Measurements from ENCODE around the gene GLRA1.

Gene GLRA1

GRCh38 chr5:151924564-151925301 is at the start of gene GLRA1:
TSS of gene GLRA1 (minus strand) at chr5:151924851. CDS start at chr5:151924549, 302 bp downstream.
- peak; percentile 60 for DNase-seq

DNA sequence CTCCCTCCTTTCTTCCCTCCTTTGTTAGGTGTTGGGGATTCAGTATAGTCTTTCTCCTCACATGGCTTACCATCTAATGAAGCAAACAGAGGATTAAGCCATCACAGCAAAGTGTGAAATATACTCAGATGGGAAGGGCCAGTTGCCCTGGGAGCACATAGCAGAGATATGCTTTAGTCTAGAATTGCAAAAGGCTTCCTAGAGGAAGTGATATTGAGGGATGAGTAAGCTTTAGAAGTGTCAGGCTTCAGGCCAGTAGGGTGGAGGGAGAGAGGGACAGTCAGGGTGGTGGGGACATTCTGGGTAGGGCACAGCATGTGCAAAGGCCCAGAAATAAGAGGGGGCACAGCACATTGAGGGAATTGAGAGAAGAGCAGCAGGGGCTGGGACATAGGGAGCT is 46.2 kb upstream of the GLRA1 start:
- DNase-seq, result no peak

DNA sequence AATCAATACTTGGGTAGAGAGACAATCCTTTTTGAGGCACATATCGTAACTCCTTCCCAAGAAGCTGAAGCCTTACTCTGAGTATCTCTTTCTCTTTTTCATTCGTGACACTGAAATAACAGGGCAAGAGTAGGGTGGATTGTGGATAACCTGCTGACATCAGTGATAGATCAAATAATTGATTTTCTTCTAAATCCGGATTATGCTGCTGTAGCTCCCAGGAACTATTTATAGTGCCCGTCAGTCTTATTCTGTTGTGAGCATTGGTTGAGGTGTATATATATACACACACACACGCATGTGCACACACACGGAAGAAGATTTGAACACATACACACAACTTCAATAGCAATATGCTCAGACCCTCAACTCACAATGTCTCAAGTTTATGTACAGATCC is 43.2 kb upstream of the GLRA1 start:
- DNase-seq, result no peak

DNA sequence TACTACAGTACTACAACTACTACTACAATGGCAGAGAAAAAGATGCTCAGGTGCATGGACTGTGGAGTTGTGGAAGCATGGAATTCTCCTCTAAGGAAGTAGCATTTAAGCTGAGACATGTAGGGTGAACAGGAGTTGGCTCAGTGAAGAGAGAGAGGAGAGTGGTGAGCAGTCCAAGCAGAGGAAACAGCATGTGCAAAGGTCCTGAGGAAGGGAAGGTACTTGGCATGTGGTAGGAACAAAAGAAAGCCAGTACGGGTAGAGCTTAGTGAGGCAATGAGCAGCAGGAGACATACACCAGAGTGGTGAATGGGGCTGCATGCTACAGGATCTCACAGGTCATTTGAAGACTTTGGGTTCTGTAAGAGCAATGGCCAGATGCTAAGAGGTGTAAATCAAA is 41.4 kb upstream of the GLRA1 start:
- DNase-seq, result no peak

- DNase-seq, result no peak
Measured at GRCh38 chr5:151964471-151964870, 39.8 kb upstream of the GLRA1 start.

DNA sequence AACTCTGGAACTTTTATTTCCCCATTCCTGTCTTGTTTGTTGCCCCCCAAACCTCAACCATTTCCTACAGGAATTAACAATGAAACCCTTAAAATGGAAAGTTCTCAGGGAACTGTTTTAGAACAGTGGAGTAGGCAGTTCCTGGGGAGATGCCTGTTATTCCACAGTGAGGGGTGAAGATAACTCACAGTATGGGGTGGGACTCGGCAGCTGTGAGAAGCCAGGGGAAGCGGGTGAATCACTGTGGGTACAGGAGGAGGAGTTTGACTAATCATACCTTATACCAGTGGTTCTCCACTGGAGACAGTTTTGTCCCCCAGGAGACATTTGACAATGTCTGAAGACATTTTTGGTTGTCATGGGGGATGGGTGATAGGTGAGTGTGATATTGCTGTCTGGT is 36.9 kb upstream of the GLRA1 start:
- no peak for DNase-seq

- no peak for DNase-seq
Measured at GRCh38 chr5:151958111-151958510, 33.5 kb upstream of the GLRA1 start.

DNA sequence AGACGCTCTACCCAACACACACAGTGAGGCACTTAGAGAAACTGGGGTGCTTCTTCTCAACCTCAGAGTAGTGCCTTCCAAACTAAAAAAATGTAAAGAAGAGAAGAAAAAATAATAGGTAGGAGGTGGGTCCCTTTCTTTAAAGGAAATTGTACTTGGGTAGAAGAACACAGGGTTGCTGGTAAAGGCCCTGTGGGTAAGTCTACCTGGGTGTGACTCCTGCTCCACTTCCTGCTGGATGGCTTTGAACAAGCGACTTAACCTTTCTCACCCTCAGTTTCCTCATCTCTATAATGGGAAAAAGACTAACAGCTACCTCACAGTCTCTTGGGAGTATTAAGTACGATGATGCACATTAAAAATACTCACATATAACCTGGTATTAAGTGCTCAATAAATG is 32.1 kb upstream of the GLRA1 start:
- no peak for DNase-seq

DNA sequence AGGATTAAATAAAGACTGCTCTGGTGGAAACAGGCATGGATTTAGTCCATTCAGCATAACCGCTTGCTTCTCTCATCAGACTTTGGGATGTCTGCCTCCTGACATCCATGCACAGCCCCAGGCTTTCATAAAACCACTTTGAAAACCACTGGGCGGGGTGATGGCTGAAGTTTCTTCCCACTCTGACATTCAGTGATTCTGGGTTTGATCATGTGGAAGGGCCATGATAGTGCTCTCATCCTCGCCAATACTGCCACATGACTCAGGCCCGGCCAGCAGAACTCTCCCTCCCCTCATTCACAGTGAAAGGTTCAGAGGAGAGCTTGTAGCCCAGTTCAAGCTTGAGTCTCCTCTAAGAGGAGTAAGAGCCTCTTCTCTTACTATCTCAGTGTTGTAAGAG is 29.6 kb upstream of the GLRA1 start:
- no peak for DNase-seq

- DNase-seq, result no peak
Measured at GRCh38 chr5:151953833-151954232, 29.2 kb upstream of the GLRA1 start.

- no peak for DNase-seq
Measured at GRCh38 chr5:151952238-151952637, 27.6 kb upstream of the GLRA1 start.

DNA sequence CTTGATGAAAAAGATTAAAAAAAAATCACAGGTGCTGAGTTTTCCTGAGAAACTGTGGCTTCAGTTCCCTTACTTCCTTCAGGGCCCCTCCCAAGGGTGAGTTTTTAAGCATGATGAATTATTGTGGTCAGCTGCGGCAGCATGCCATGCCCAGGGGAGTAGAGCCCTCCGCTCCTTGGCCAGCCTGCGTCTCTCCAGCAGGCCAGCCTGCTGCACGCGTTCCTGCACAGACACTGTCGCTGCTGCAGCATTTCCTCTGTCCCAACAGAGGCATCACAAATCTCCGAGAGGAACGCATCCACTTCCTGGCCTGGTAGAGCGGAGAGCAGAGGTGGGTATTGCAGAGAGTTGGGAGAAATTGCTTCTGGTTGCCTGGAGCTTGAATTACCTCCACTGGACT is 26.1 kb upstream of the GLRA1 start:
- DNase-seq, result no peak

- DNase-seq, result no peak
Measured at GRCh38 chr5:151949701-151950308, 25.2 kb upstream of the GLRA1 start.

GRCh38 chr5:151949113-151949512 is 24.5 kb upstream of the GLRA1 start:
- no peak for DNase-seq

- no peak for DNase-seq
Measured at GRCh38 chr5:151947931-151948608, 23.4 kb upstream of the GLRA1 start.

DNA sequence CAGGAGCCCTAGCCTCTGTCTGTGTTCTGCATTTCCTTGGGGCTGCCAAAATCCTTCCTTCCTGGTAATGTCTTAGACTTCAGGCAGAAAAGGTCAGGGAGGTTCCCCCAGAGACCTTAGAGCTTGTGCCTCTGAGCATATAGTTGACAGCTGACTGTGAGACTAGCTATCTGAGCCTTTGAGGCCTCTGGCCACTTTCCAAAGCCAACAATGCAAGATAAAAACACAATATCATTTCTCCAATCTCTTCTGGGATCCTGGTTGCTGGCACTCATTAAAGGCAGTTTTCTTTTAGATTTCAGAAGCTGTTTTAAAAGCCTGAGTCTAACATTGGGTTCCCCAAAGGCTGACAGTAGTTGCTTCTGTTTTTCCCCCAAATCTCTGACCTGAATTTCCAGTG is 13.2 kb upstream of the GLRA1 start:
- no peak for DNase-seq

- DNase-seq, result no peak
Measured at GRCh38 chr5:151935135-151935695, 10.6 kb upstream of the GLRA1 start.

DNA sequence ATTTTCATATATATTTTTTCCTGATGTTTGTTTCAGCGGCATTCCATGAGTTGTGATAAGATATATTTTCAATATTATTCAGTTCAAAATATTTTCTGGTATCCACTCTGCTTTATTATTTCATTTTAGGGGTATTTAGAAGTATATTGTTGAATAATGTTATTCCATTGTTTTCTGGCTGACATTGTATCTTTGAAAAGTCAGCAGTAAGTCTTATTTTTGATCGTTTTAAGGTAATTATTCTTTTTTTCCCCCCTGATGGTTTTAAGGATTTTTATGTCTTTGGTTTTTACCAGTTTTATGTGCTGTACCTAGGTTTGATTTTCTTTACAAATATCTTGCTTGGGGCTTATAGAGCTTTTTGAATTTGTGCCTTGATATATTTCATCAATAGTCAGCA is 6.6 kb upstream of the GLRA1 start:
- no peak for DNase-seq

GRCh38 chr5:151926188-151926587 is 1.5 kb upstream of the GLRA1 start:
- no peak for DNase-seq

DNA sequence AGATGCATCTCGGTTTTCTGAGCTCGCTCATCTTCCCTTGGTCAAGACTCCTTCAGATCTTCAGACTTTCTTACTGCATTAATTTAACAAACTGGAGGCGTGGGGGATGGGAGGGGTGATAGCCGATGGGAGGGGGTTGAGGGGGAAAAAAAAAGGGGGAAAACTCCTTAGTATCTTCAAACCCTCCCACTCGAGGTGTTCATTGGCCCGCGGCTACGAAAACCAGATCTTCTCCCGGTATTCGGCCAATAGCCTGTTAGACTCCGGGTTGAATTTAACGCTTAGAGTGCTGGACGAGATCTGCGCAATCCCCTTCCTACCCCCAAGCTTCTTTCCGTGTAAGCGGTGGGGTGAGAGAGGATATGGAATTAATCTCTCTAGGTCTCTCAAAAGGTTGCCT is 689 bp upstream of the GLRA1 start:
- no peak for DNase-seq

DNA sequence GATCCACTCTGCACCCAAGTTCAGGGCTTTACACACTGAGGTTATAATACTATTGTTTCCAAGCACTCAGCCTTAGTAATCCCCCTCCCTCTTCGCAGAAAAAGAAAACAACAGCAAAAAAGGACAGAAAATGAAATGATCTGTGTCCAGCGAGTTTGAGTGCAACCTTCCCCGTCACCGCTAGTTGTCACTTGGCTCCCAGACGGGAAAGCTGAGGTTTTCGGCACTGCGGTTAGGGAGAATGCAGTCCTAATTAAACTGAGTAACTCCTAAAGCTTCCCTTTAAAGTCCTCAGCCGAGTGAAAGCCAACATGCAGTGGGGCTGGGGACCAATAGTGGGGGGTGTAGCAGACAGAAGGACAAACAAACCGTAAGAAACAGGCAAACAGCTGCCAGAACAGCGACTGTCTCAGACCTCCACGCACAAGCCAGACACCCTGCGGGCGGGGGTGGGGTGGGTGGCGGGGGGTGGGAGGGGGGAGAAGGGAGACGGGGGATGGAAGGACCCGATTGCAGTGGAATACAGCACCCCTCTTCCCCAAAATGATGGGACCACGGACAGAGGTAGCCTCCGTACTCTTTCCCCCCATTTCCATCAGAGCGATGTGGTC is 680 bp downstream of the GLRA1 start:
- DNase-seq, result peak; percentile 2

DNA sequence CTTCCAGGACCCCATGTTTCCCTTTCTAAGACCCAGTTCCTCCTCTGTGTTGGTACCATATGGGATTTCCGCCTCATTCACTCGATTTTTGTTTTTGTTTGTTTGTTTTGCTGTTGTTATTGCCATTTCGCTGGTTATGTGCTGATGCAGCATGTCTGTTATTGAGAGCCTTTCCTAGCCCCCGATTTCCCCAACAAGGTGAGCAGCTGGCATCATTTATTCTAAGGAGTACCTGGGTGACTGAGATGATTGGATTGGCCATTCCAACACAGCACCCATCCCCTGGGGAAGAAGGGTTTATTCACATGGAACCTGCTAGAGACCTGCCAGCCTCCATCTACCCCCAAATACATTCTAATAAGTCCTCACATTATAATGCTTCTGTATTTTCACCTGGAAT is 2.7 kb downstream of the GLRA1 start:
- no peak for DNase-seq

DNA sequence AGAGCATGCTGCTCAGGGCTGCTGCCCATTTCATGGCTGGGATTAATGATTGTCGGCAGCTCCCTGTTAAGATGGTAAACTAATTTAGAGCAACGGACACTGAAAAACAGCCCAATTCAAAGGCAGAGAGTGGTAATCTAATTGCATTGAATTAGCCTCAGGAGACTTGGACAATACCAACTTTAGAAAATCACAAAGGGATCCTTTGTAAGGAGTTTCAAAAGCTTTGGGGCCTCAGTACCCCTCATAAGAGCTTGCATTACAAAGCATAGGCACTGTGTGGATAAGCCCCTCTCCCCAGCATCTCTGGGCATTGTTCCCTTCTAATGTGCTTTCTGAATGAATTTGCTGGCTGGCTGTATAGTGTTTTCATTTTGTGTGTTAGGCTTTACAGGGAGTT is 6.7 kb downstream of the GLRA1 start:
- no peak for DNase-seq

DNA sequence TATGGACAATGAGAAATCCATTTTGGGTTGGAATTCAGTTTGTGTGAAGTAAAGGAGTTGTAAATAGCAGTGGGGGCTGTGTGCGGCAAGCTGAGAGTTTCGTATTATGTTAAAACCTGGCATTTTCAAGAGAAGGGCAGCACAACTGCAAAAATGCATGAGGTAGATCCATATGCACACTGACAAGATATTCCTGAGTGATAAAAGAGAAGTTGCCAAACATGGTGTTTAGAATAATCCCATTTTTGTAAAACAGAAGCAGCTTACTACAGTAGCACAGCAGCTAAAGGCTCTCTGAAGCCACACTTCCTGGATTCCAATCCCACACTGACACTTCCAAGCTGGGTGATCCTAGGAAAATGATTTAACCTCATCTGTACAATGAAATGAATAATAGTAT is 11.2 kb downstream of the GLRA1 start:
- no peak for DNase-seq

Data from stimulated activated CD4-positive, alpha-beta T cell treated with anti-CD3 and anti-CD28 coated beads, Interleukin-15, amount 100 ng/mL, for 24 hours (primary cell).